Astrocyte of the spinal cord (primary cell): ENCODE results near the gene PACSIN2.

Experiments used
- DNase-seq: peaks from one replicate; pipeline ENCODE4 v3.0.0; 2011; ENCODE audit warnings: low read depth, low spot score
- H3K4me3 ChIP-seq: 2 replicates; pipeline ENCODE4 v1.5.1; 2011; ENCODE audit warnings: low read depth, mild to moderate bottlenecking, low read length, moderate library complexity
- CTCF ChIP-seq: IDR thresholded peaks from 2 replicates; pipeline ENCODE4 v1.5.1; 2012; ENCODE audit warnings: low read depth, mild to moderate bottlenecking, low read length, inconsistent platforms
- in situ Hi-C: cut with HindIII; loops from 2 replicates; pipeline ENCODE4 v1.10.0; 2017; ENCODE audit warnings: low sequenced_read_pairs

Gene PACSIN2

DNA sequence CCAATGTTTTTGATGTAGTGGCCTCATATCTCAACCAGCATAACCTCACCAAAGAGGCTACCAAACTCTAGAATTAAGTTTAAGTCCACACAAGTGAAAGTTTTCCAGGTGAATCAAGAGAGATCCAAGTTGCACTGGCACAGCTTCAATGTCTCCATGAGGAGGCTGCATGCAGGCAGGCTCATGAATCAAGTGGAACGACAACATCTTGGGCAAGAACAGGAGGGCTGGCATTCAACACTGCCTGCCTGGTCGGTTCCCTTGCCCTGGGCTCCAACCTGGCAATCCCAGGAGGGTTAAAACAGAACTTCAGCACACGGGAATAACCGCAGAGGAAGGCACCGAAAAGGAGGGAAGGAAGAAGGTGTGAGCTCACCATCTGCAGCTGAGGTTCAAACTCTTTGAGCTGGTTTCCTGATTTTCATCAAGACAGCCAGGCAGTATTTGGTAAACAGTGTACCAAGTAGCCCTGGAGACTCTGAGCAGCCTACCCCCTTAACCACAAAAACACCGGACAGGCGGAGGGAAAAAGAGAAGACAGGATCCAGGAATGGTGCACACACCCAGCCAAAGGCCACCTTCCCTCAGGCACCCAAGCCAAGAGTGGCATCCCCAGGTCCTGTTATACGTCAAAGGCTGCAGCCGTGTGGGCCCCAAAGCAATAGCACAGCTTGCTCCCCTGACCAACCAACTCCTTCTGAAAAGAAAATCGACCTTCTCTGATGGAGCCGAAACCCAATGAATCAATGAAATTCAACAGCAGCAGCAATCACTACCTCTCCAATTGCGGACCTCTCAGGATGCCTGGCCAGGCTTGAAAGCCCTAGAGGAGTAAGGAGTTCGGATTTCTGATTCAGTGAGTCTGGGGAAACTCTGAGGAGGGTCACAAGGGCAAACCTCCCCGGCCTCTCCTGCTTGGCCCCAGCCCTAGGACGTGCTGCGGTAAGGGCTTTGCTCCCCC, 1.3 kb downstream of the PACSIN2 start:
- H3K4me3 ChIP-seq: peak overlapping the region; percentile 91
- in situ Hi-C loops: no loop called here
- TF ChIP-seq CTCF: no peak
- peak; percentile 39 for DNase-seq

GRCh38 chr22:43012390-43012789, 2.6 kb downstream of the PACSIN2 start:
- DNase-seq: no peak
- no peak for TF ChIP-seq CTCF
- H3K4me3 ChIP-seq: no peak overlapping the region
- in situ Hi-C loops: no loop called here

DNA sequence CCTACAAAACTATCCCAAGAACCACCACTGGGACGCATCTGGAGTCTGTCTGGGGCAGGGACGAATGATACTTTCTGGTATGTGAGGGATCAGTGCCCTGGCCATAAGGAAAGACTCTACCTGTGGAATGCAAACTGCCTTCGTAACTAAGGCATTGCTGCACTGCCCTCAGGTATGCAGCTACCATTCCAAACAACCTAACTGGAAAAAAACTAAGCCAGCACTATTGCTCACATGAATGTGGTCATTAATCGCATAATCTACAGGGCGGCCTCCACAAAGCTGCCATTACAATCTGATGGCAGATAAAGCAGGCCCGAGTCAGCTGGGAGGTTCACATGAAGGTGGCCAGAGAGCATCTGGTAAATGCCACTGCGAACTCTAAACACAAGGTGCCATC, 3.9 kb downstream of the PACSIN2 start:
- in situ Hi-C loops: no loop called here
- DNase-seq: no peak
- no peak for TF ChIP-seq CTCF
- no peak overlapping the region for H3K4me3 ChIP-seq

- no peak overlapping the region for H3K4me3 ChIP-seq
- in situ Hi-C loops: no loop called here
- no peak for TF ChIP-seq CTCF
- DNase-seq: no peak
Observed at GRCh38 chr22:43009444-43009843, 5.5 kb downstream of the PACSIN2 start.

DNA sequence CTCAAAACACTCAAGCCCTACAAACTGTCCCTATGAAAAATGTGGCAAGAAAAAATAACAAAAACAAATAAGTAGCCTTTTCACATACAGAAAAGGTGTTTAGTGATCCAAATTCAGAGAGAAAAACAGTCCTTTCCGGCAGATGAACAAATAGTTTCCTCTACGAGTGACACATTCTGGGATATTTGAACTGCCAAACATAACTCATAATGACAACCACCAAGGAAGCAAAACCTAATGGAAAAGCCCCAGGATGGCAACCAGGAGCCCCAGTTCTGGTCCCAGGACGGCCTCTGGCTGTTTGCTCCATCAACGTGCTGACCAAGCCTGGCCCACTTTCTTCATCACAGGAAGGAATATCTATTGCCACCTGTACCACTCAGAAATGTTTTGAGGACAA, 6.0 kb downstream of the PACSIN2 start:
- DNase-seq: no peak
- in situ Hi-C loops: no loop called here
- no peak for TF ChIP-seq CTCF
- no peak overlapping the region for H3K4me3 ChIP-seq

DNA sequence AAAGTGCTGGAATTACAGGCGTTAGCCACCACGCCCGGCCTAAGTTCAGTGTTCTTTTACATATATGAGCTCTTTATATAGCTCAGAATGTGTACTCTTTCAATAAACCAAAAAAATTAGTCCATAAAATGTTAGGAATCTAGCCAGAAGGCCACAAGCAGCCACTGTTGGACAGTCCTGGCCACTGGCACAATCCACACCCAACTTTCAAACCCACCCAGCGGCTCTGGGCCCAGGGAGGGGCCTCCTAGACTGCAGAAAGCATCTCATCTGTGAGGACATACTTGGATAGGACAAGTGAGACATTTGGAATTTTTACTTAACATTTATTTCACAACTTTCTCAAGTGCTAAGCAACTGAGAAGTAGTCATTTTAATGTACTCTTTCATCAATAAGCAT, 6.4 kb downstream of the PACSIN2 start:
- no peak for DNase-seq
- H3K4me3 ChIP-seq: no peak overlapping the region
- in situ Hi-C loops: no loop called here
- no peak for TF ChIP-seq CTCF
